Fibroblast of skin of back (primary cell): ENCODE results near the gene OPA3.
"Not testable (repeated sequence)": the region's sequence is repeated elsewhere in the genome, so short reads cannot be mapped to it uniquely, and the experiment has no call there.

ENCODE experiments used
- DNase-seq: peaks from one replicate; pipeline ENCODE4 v3.0.0-alpha.2; 2013

OPA3 gene

GRCh38 chr19:45518469-45518826 lies 66.2 kb downstream of the OPA3 start:
- no peak for DNase-seq

- no peak for DNase-seq
These were observed 66.7 kb downstream of the OPA3 start for GRCh38 chr19:45517641-45518468.

GRCh38 chr19:45517238-45517637 lies 67.4 kb downstream of the OPA3 start:
- DNase-seq, result no peak

GRCh38 chr19:45515807-45516401 lies 68.7 kb downstream of the OPA3 start:
- DNase-seq, result no peak

- DNase-seq, result no peak
These were observed 69.4 kb downstream of the OPA3 start for GRCh38 chr19:45515081-45515624.

- DNase-seq, result no peak
These were observed 70.1 kb downstream of the OPA3 start for GRCh38 chr19:45514376-45515051.

- no peak for DNase-seq
These were observed 71.6 kb downstream of the OPA3 start for GRCh38 chr19:45512881-45513483.

GRCh38 chr19:45511074-45511473 lies 73.5 kb downstream of the OPA3 start:
- DNase-seq, result no peak

GRCh38 chr19:45510352-45510751 lies 74.2 kb downstream of the OPA3 start:
- DNase-seq, result not testable (repeated sequence)

- no peak for DNase-seq
These were observed 74.9 kb downstream of the OPA3 start for GRCh38 chr19:45509692-45510015.

- peak; percentile 89 for DNase-seq
These were observed 75.5 kb downstream of the OPA3 start for GRCh38 chr19:45508861-45509691.

- DNase-seq, result peak; percentile 69
These were observed 76.2 kb downstream of the OPA3 start for GRCh38 chr19:45508417-45508860.

- DNase-seq, result no peak
These were observed 76.7 kb downstream of the OPA3 start for GRCh38 chr19:45507872-45508416.

- DNase-seq, result peak; percentile 90
These were observed 77.4 kb downstream of the OPA3 start, which contains the start of gene VASP for GRCh38 chr19:45506989-45507871. Gene VASP, plus strand, starts transcription at chr19:45507479. Its CDS starts 293 bp downstream, at chr19:45507772.

- DNase-seq, result peak; percentile 91
These were observed 78.2 kb downstream of the OPA3 start for GRCh38 chr19:45506246-45506988.

- DNase-seq, result no peak
These were observed 78.7 kb downstream of the OPA3 start for GRCh38 chr19:45505996-45506245.

GRCh38 chr19:45505151-45505995 lies 79.2 kb downstream of the OPA3 start:
- peak; percentile 64 for DNase-seq

- no peak for DNase-seq
These were observed 80.7 kb downstream of the OPA3 start for GRCh38 chr19:45503909-45504308.

GRCh38 chr19:45502111-45502510 lies 82.5 kb downstream of the OPA3 start:
- no peak for DNase-seq
